ENCODE measurements around the gene NME3.

Gene NME3

GRCh38 chr16:1781758-1782407 is 10.5 kb upstream of the NME3 start:
- no peak for DNase-seq (ENCODE audit: extremely low read depth in 1 of 2, low read depth in 1 of 2)

- no peak for DNase-seq (ENCODE audit: extremely low read depth in 1 of 2, low read depth in 1 of 2)
Measured at GRCh38 chr16:1781254-1781653, 9.9 kb upstream of the NME3 start.

- DNase-seq (ENCODE audit: extremely low read depth in 1 of 2, low read depth in 1 of 2) = no peak
Measured at GRCh38 chr16:1780677-1781072, 9.3 kb upstream of the NME3 start.

- DNase-seq (ENCODE audit: extremely low read depth in 1 of 2, low read depth in 1 of 2) = no peak
Measured at GRCh38 chr16:1779741-1780676, 8.7 kb upstream of the NME3 start.

DNA sequence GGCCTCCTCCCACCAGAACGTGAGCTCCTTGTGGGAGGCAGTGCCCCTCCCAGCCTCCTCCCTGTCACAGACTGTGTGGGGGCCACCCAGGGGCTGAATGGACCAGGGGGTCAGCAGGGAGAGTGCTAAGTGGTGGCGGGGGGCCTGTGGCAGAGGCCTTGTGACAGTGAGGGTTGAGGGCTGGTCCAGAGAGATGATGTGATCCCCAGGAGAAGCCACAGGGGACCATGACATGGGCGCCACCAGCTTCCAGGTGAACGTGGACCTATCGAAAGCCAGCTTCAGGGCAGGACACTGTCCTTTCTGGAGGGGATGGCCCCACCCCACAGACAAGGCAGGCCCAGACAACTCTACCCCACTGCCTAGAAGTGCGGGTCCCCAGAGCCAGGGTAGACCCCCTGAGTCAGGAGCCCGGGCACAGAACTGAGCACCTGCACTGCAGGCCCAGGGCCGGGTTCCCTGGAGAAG is 7.9 kb upstream of the NME3 start:
- no peak for DNase-seq (ENCODE audit: extremely low read depth in 1 of 2, low read depth in 1 of 2)

DNA sequence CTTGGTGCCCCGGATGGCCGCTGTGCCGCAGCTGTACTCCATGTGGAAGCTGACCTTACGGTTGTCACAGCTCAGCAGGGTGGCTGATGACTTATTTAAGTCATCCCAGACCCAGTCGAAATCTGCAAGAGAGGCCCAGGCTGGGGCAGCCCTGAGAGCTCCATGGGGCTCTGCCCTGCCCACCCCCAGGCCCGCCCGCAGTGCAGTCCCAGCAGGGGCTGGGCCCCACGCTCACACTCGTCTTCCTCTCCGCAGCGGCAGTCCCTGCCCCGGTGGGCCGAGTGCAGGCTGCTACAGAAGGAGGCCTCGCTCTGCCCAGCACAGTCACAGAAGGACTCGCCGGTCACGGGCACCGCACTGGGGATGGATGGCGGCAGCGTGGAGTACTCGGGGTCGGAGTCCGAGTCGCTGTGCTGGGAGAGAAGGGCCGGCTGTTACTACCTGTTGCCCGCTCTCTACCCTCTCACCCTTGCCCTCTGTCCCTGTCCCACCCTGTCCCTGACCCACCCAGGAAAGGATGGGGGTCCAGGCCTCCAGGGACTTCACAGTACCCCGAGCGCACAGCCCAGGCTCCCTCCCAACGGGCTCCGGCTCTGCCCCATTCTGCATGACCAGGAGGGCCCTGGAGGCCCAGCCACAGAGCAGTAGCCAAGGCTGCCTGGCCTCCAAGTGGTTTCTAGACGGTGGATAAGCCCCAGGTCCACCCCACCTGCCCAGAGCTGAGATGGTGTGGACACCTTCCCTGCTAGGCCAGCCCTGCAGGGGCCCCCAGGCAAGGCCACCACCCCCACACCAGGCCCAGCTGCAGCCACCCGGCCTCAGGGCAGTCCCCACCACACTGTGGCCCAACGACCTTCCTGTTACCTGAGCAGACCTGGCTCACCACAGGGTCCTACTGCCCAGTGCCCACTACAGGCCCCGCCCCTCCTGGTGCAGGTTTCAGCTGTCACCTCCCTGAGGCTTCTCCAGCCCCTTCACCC is 7.1 kb upstream of the NME3 start:
- DNase-seq (ENCODE audit: extremely low read depth in 1 of 2, low read depth in 1 of 2) = no peak

- no peak for DNase-seq (ENCODE audit: extremely low read depth in 1 of 2, low read depth in 1 of 2)
Measured at GRCh38 chr16:1777375-1778199, 6.2 kb upstream of the NME3 start.

DNA sequence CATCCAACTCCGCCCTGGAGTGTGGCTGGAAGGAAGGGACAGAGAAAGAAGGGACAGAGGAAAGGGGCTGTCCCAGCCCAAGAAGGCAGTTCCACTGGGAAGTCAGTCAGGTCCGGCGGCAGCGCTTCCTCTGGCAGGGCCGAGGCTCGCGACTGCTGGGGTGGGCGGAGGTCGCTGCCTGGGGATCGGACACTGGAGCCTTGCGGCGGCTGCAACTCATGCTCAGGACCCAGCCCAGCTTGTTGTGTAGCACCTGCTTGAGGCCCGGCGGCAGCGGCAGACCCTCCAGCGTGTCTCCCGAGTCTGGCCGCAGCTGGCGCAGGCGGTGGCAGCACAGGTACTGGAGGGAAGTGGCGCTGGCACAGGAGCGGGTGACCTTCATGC is 5.6 kb upstream of the NME3 start:
- DNase-seq (ENCODE audit: extremely low read depth in 1 of 2, low read depth in 1 of 2) = no peak

GRCh38 chr16:1776672-1776955 is 5.3 kb upstream of the NME3 start:
- DNase-seq (ENCODE audit: extremely low read depth in 1 of 2, low read depth in 1 of 2) = no peak

- DNase-seq (ENCODE audit: extremely low read depth in 1 of 2, low read depth in 1 of 2) = no peak
Measured at GRCh38 chr16:1775846-1776671, 4.7 kb upstream of the NME3 start.

GRCh38 chr16:1775006-1775845 is 3.9 kb upstream of the NME3 start:
- DNase-seq (ENCODE audit: extremely low read depth in 1 of 2, low read depth in 1 of 2) = no peak

GRCh38 chr16:1774448-1774780 is 3.1 kb upstream of the NME3 start:
- no peak for DNase-seq (ENCODE audit: extremely low read depth in 1 of 2, low read depth in 1 of 2)

GRCh38 chr16:1773703-1774447 is 2.5 kb upstream of the NME3 start:
- no peak for DNase-seq (ENCODE audit: extremely low read depth in 1 of 2, low read depth in 1 of 2)

- peak; percentile 53 to 69 for DNase-seq (ENCODE audit: extremely low read depth in 1 of 2, low read depth in 1 of 2)
Measured at GRCh38 chr16:1772908-1773702, 1.8 kb upstream of the NME3 start, which contains the start of gene MRPS34. Gene MRPS34, minus strand, starts transcription at chr16:1773134. Its CDS starts 15 bp downstream, at chr16:1773119.

GRCh38 chr16:1772362-1772907 is 1.1 kb upstream of the NME3 start, which contains the start of gene EME2:
Gene EME2, plus strand, starts transcription at chr16:1772810. Its CDS starts 418 bp downstream, at chr16:1773228.
- peak in 1 of 2 donors; percentile 44 for DNase-seq (ENCODE audit: extremely low read depth in 1 of 2, low read depth in 1 of 2)

DNA sequence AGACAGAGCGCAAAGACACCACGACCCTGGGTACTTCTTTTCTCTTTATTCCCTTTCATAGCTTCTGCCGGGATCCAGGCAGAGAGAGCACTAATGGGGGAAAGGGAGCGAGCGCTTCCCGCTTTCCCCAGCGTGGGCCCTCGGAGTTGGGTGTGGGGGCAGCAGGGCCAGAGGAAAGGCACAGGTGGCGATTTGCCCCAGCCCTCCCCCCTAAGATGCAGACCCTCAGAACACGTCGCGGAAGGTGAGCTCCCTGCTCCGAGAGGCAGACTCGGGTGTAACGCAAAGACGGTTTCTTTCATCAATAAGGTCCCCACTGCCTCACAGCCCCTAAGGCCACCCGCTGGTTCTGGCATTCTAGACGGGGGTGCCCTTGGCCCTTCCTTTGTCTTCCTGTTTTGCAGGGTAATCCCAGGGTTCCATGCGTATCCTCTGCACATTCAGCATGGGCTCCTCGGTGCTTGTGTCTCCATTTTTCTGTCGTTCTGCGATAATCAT is 570 bp upstream of the NME3 start:
- no peak for DNase-seq (ENCODE audit: extremely low read depth in 1 of 2, low read depth in 1 of 2)

Measured in stimulated activated CD8-positive, alpha-beta memory T cell treated with anti-CD3 and anti-CD28 coated beads, Interleukin-7, amount 100 ng/mL, for 48 hours (primary cell).